Measurements from ENCODE around the gene NCAM2.

GRCh38 chr21:21187579-21187978 is 189.4 kb downstream of the NCAM2 start:
- TF ChIP-seq, protein P1, sequence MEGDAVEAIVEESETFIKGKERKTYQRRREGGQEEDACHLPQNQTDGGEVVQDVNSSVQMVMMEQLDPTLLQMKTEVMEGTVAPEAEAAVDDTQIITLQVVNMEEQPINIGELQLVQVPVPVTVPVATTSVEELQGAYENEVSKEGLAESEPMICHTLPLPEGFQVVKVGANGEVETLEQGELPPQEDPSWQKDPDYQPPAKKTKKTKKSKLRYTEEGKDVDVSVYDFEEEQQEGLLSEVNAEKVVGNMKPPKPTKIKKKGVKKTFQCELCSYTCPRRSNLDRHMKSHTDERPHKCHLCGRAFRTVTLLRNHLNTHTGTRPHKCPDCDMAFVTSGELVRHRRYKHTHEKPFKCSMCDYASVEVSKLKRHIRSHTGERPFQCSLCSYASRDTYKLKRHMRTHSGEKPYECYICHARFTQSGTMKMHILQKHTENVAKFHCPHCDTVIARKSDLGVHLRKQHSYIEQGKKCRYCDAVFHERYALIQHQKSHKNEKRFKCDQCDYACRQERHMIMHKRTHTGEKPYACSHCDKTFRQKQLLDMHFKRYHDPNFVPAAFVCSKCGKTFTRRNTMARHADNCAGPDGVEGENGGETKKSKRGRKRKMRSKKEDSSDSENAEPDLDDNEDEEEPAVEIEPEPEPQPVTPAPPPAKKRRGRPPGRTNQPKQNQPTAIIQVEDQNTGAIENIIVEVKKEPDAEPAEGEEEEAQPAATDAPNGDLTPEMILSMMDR (conservative IDR thresholded peaks at IDR 0.05; ENCODE audit: low read depth, low read length), result no peak
- no peak for TF ChIP-seq POLR2A (IDR thresholded peaks at IDR 0.05; ENCODE audit: low read depth, low read length)
- TF ChIP-seq RCOR1 (IDR thresholded peaks at IDR 0.05; ENCODE audit: insufficient replicate concordance, low read length), result no peak
- TF ChIP-seq CEBPB (IDR thresholded peaks at IDR 0.05; ENCODE audit: low read depth, low read length), result 0 out of 2 replicates have a peak, but pooled peaks have one; percentile 36
